ENCODE data around the gene ZNF646. TPM values are rescaled to one million over a fixed set of nuclear protein-coding genes. Genes with fewer than 3 reads are reported as not detected.
"Not testable (repeated sequence)": the region's sequence is repeated elsewhere in the genome, so short reads cannot be mapped to it uniquely, and the experiment has no call there.

Gene ZNF646
- total and polyA plus RNA-seq, 7 experiments from 2014 or later, result 3.9 to 49.1 (median 23.9) TPM

DNA sequence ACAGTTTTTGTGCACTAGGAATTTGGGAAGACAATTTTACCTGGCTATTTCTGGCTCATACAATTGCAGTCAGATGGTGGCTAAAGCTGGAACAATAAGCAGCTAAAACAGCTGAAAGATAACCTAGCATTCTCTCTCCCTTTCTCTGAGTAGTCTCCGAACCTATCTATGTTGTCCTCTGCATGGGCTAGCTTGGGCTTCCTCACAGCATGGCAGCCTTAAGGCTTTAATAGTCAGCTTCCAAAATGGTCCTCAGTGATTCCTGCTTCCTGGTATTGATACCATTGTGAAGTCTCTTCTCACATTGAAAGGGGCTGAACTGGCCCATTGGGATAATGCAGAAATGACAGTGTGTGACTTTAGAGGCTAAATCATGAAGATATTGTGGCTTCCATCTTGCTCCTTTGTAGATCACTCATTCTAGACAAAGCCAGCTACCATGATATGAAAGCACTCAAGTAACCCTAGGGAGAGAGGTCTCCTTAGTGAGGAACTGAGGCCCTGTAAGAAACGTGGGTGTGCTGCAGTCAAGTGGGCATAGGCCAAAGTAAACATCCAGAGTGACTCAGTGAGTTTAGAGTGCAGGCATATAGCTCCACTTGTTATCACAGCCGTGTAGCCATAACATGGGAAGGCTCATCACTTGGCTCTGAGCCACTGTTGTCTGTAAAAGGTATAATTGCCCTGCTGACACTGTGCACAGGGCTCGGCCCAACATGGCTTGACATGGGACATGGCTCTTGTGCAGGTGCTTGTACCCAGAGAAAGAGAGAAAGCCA, 25.8 kb downstream of the ZNF646 start:
- Histone ChIP-seq H3K9me3 (ENCODE audit: control insufficient read depth in 2 of 3, low read length in 3 of 3) (no peaks in the 10 kb centered on the region), H3K4me3 (ENCODE audit: low read length) (no peak overlapping the region), H3K27me3 (ENCODE audit: control insufficient read depth in 2 of 2, insufficient read depth in 2 of 2, low read length in 2 of 2) (no peaks in the 10 kb centered on the region), H3K36me3 (ENCODE audit: control insufficient read depth in 2 of 3, insufficient read depth in 3 of 3, low read length in 3 of 3) (no peaks in the 10 kb centered on the region), H3K27ac (ENCODE audit: low read depth, low read length) (no peak overlapping the region), H3K4me1 (ENCODE audit: control insufficient read depth in 2 of 2, insufficient read depth in 2 of 2, low read length in 2 of 2) (peaks cover 7 to 8% of the 10 kb centered on the region in 2 donors)
- peaks cover 7 to 14% (median 12%) of the 10 kb centered on the region in 7 donors for H3K4me1 Mint-ChIP-seq
- H3K36me3 Mint-ChIP-seq, result no peaks in the 10 kb centered on the region
- POLR2A ChIA-PET, result interaction anchor here (1.8 kb wide), 1 partner anchor 80 kb away, joined by 4 read pairs; the partner anchor contains the start of gene FUS
- no peak overlapping the region for H3K27ac Mint-ChIP-seq
- CTCF ChIA-PET, result interaction anchor here (0.6 kb wide), 1 partner anchor 55 kb away, joined by 5 read pairs; no protein-coding TSS in a partner anchor
- H3K4me3 Mint-ChIP-seq, result no peak overlapping the region
- no peak for ATAC-seq
- peaks cover 0 to 6% (median 0%) of the 10 kb centered on the region in 11 donors for H3K9me3 Mint-ChIP-seq
- no peaks in the 10 kb centered on the region for H3K27me3 Mint-ChIP-seq
- intact Hi-C loops (cut with micrococcal nuclease), result no loop called here
- no peak for DNase-seq

DNA sequence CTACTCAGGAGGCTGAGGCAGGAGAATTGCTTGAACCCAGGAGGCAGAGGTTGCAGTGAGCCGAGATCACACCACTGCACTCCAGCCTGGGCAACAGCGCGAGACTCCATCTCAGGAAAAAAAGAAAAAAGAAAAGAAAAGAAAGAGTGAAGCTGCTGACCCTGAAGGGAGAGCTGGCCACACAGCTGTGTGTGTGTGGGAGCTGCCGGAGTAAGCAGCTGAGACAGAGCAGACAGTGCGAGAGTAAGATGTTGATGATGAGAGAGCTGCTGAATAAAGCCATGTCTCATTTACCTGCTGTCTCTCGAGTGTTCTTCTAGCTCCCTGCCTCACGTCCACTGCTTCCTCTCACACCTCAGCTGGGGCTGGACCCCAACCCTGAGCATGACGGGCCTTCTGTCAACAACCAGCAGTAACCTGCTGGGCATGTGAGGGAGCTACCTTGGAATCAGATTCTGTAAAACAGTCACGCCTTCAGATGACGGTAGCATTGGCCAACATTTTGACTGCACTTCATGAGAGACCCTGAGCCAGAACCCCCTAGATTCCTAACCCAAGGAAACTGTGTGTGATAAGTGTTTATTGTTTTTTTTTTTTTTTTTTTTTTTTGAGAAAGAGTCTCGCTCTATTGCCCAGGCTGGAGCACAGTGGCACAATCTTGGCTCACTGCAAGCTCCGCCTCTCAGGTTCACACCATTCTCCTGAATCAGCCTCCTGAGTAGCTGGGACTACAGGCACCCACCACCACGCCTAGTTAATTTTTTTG, 26.8 kb downstream of the ZNF646 start:
- H3K9me3 Mint-ChIP-seq; H3K4me1 Mint-ChIP-seq; intact Hi-C loops (cut with micrococcal nuclease); H3K4me1 ChIP-seq (ENCODE audit: control insufficient read depth in 2 of 2, insufficient read depth in 2 of 2, low read length in 2 of 2); DNase-seq; H3K27me3 Mint-ChIP-seq; H3K36me3 ChIP-seq (ENCODE audit: control insufficient read depth in 2 of 3, insufficient read depth in 3 of 3, low read length in 3 of 3); H3K27ac Mint-ChIP-seq; H3K9me3 ChIP-seq (ENCODE audit: control insufficient read depth in 2 of 3, low read length in 3 of 3); H3K4me3 Mint-ChIP-seq; ATAC-seq; H3K36me3 Mint-ChIP-seq; H3K4me3 ChIP-seq (ENCODE audit: low read length); H3K27ac ChIP-seq (ENCODE audit: low read depth, low read length); H3K27me3 ChIP-seq (ENCODE audit: control insufficient read depth in 2 of 2, insufficient read depth in 2 of 2, low read length in 2 of 2): not testable (repeated sequence)
- CTCF ChIA-PET, result interaction anchor here (0.6 to 1.0 kb wide), 4 partner anchors 56 to 767 kb away, joined by 3 to 7 read pairs (median 4); partner anchors contain the start of gene PYDC1
- POLR2A ChIA-PET, result interaction anchor here (1.8 kb wide), 1 partner anchor 79 kb away, joined by 4 read pairs; the partner anchor contains the start of gene FUS

DNA sequence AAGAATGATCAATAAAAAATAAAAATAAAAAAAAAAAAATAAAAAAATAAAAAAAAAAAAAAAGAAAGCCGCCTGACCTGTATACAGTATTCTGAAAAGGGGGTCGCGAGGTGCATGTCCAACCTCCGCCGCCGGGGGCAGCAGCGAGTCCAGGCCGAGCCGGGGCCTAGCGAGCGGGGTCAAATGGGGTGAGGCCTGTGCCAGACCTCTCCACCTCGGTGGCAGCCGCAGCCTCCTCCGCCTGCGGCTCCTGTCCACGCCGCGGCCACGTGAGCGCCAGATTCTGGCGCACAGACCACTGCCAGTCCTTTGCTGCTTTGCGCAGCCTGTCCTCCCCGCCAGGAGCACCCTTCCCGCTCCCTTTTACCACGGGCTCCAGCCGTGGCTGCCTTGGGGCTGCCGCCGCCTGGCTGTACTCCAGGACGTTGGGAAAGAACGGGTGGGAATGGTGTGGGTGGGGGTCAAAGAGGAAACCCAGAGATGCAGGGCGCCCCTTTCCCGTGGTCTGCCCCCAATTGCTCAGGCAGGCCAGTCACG, 31.5 kb downstream of the ZNF646 start:
- Histone ChIP-seq H3K9me3 (ENCODE audit: control insufficient read depth in 2 of 3, low read length in 3 of 3) (no peaks in the 10 kb centered on the region), H3K4me3 (ENCODE audit: low read length) (no peak overlapping the region), H3K36me3 (ENCODE audit: control insufficient read depth in 2 of 3, insufficient read depth in 3 of 3, low read length in 3 of 3) (peaks cover 0 to 19% (median 0%) of the 10 kb centered on the region in 3 experiments), H3K4me1 (ENCODE audit: control insufficient read depth in 2 of 2, insufficient read depth in 2 of 2, low read length in 2 of 2) (peaks cover 4 to 16% of the 10 kb centered on the region in 2 donors), H3K27ac (ENCODE audit: low read depth, low read length) (peak overlapping the region; percentile 27), H3K27me3 (ENCODE audit: control insufficient read depth in 2 of 2, insufficient read depth in 2 of 2, low read length in 2 of 2) (no peaks in the 10 kb centered on the region)
- H3K27me3 Mint-ChIP-seq, result no peaks in the 10 kb centered on the region
- H3K4me1 Mint-ChIP-seq, result peaks cover 10 to 28% (median 19%) of the 10 kb centered on the region in 7 donors
- DNase-seq (peak; percentile 54 to 86 (median 65)), ATAC-seq (peak; percentile 92)
- POLR2A ChIA-PET, result interaction anchor here (2.6 kb wide), 1 partner anchor 12 kb away, joined by 14 read pairs; the partner anchor contains the start of gene KAT8
- H3K36me3 Mint-ChIP-seq, result peaks cover 0 to 11% (median 0%) of the 10 kb centered on the region in 5 donors
- CTCF ChIA-PET, result no interaction called here
- peak overlapping the region in 4 of 9 donors; percentile 14 to 76 (median 42) for H3K27ac Mint-ChIP-seq
- H3K9me3 Mint-ChIP-seq, result no peaks in the 10 kb centered on the region
- H3K4me3 Mint-ChIP-seq, result peak overlapping the region in 7 of 10 donors; percentile 14 to 68 (median 49)
- intact Hi-C loops (cut with micrococcal nuclease), result loop anchor here (2.0 kb wide), 2 partner anchors 13 to 37 kb away; no protein-coding TSS in a partner anchor

- Histone ChIP-seq H3K4me3 (ENCODE audit: low read length) (no peak overlapping the region), H3K9me3 (ENCODE audit: control insufficient read depth in 2 of 3, low read length in 3 of 3) (no peaks in the 10 kb centered on the region), H3K27me3 (ENCODE audit: control insufficient read depth in 2 of 2, insufficient read depth in 2 of 2, low read length in 2 of 2) (no peaks in the 10 kb centered on the region), H3K27ac (ENCODE audit: low read depth, low read length) (no peak overlapping the region), H3K36me3 (ENCODE audit: control insufficient read depth in 2 of 3, insufficient read depth in 3 of 3, low read length in 3 of 3) (peaks cover 0 to 29% (median 0%) of the 10 kb centered on the region in 3 experiments), H3K4me1 (ENCODE audit: control insufficient read depth in 2 of 2, insufficient read depth in 2 of 2, low read length in 2 of 2) (peaks cover 4 to 16% of the 10 kb centered on the region in 2 donors)
- ChIA-PET CTCF (interaction anchor here (0.6 to 1.0 kb wide), 2 partner anchors 10 to 35 kb away, joined by 3 to 5 read pairs; no protein-coding TSS in a partner anchor), POLR2A (interaction anchor here (0.6 to 2.6 kb wide), 5 partner anchors 9 to 73 kb away, joined by 3 to 14 read pairs (median 3); partner anchors contain the start of genes FUS and KAT8)
- peaks cover 0 to 11% (median 0%) of the 10 kb centered on the region in 5 donors for H3K36me3 Mint-ChIP-seq
- DNase-seq, result no peak
- H3K27ac Mint-ChIP-seq, result peak overlapping the region in 3 of 9 donors; percentile 84 to 88 (median 86)
- no peak for ATAC-seq
- intact Hi-C loops (cut with micrococcal nuclease), result no loop called here
- H3K9me3 Mint-ChIP-seq, result no peaks in the 10 kb centered on the region
- peaks cover 10 to 28% (median 19%) of the 10 kb centered on the region in 7 donors for H3K4me1 Mint-ChIP-seq
- peak overlapping the region in 9 of 10 donors; percentile 77 to 91 (median 86) for H3K4me3 Mint-ChIP-seq
- no peaks in the 10 kb centered on the region for H3K27me3 Mint-ChIP-seq
Observed at GRCh38 chr16:31106509-31107464, 32.6 kb downstream of the ZNF646 start.

- peaks cover 0 to 11% (median 0%) of the 10 kb centered on the region in 5 donors for H3K36me3 Mint-ChIP-seq
- intact Hi-C loops (cut with micrococcal nuclease), result no loop called here
- Histone ChIP-seq H3K4me3 (ENCODE audit: low read length) (no peak overlapping the region), H3K36me3 (ENCODE audit: control insufficient read depth in 2 of 3, insufficient read depth in 3 of 3, low read length in 3 of 3) (peaks cover 0 to 36% (median 0%) of the 10 kb centered on the region in 3 experiments), H3K4me1 (ENCODE audit: control insufficient read depth in 2 of 2, insufficient read depth in 2 of 2, low read length in 2 of 2) (peaks cover 4 to 16% of the 10 kb centered on the region in 2 donors), H3K27ac (ENCODE audit: low read depth, low read length) (peak overlapping the region; percentile 82), H3K9me3 (ENCODE audit: control insufficient read depth in 2 of 3, low read length in 3 of 3) (no peaks in the 10 kb centered on the region), H3K27me3 (ENCODE audit: control insufficient read depth in 2 of 2, insufficient read depth in 2 of 2, low read length in 2 of 2) (no peaks in the 10 kb centered on the region)
- peaks cover 10 to 28% (median 19%) of the 10 kb centered on the region in 7 donors for H3K4me1 Mint-ChIP-seq
- no peaks in the 10 kb centered on the region for H3K27me3 Mint-ChIP-seq
- ChIA-PET CTCF (interaction anchor here (1.0 kb wide), 1 partner anchor 35 kb away, joined by 5 read pairs; no protein-coding TSS in a partner anchor), POLR2A (interaction anchor here (0.9 to 2.6 kb wide), 4 partner anchors 10 to 76 kb away, joined by 3 to 14 read pairs (median 3); partner anchors contain the start of gene KAT8)
- H3K4me3 Mint-ChIP-seq, result peak overlapping the region; percentile 77 to 91 (median 85)
- peak overlapping the region in 6 of 9 donors; percentile 80 to 88 (median 84) for H3K27ac Mint-ChIP-seq
- no peak for ATAC-seq
- no peaks in the 10 kb centered on the region for H3K9me3 Mint-ChIP-seq
- DNase-seq, result peak in 1 of 9 donors; percentile 48
Observed at GRCh38 chr16:31107465-31107867, 33.2 kb downstream of the ZNF646 start.
